Left forelimb (tissue), 1 donor: ENCODE measurements around the gene C4A.
"Not testable (repeated sequence)": the region's sequence is repeated elsewhere in the genome, so short reads cannot be mapped to it uniquely, and the experiment has no call there.

Source experiments
- DNase-seq: peaks from one replicate; pipeline ENCODE4 v3.0.0-alpha.2; 2018; ENCODE audit warnings: low spot score

The C4A gene

DNA sequence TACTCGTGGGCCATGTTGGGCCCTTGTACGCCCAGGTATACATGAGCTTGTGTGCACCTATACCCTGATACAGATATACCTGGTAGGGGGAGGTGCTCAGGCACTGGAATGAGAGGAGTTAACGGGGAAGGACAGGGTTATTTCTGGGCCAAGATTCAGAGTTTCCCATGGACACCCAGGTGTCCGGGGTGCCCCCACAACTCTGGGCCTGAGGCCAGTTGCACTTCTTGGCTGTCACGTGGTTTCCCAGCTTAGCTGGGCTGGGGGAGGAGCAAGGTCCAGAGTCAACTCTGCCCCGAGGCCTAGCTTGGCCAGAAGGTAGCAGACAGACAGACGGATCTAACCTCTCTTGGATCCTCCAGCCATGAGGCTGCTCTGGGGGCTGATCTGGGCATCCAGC is at the start of gene C4A:
Gene C4A, plus strand, starts transcription at position 314 of the 400 bp plus-strand sequence. Its CDS starts 51 bp downstream, at position 365.
- DNase-seq, result not testable (repeated sequence)

DNA sequence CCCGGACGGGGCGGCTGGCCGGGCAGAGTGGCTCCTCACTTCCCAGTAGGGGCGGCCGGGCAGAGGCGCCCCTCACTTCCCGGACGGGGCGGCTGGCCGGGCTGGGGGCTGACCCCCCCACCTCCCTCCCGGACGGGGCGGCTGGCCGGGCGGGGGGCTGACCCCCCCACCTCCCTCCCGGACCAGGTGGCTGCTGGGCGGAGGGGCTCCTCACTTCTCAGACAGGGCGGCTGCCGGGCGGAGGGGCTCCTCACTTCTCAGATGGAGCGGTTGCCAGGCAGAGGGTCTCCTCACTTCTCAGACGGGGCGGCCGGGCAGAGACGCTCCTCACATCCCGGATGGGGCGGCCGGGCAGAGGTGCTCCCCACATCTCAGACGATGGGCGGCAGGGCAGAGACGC is 49.7 kb upstream of the C4A start:
- not testable (repeated sequence) for DNase-seq

DNA sequence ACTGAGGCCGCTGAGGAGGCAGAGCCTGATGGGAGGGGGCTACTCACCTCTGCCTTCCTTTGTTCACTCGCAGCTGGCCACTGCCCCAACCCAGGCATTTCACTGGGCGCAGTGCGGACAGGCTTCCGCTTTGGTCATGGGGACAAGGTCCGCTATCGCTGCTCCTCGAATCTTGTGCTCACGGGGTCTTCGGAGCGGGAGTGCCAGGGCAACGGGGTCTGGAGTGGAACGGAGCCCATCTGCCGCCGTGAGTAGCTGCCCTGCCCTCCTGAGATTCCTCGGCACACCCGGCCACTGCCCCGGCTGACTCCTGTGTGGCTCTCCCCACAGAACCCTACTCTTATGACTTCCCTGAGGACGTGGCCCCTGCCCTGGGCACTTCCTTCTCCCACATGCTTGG is 48.3 kb upstream of the C4A start:
- DNase-seq, result no peak

DNA sequence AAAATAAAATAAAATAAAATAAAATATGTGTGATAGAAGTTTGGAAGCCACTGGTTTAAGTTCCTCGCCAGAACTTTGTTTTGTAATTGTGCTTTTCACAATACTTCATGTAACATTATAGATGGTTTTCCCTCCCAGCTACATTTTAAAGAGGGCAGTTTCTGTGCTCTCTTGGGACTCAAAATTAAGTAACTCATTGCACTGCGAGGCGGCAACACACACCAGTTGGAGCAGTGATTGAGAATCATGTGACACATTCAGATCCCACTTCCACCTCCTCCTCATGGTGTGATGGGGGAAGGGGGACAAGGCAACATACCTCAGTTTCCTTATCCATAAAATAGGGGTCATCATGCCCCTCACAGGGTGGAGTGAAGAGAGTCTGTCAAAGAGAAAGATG is 46.8 kb upstream of the C4A start:
- DNase-seq, result no peak

DNA sequence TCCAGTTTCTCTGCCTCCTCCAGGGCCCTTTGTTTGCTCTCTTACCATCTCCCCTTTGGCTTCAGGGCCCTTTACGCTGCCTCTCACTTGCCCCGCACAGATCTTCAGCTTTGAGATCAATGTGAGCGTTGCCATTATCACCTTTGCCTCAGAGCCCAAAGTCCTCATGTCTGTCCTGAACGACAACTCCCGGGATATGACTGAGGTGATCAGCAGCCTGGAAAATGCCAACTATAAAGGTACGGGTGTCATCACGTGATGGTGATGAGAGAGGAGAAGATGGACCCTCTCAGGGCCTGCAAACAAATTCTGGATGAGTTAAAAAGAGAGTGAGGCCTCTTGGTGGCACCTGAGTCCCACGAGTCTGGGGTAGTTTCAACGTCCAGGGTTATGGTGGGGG is 46.0 kb upstream of the C4A start:
- no peak for DNase-seq

DNA sequence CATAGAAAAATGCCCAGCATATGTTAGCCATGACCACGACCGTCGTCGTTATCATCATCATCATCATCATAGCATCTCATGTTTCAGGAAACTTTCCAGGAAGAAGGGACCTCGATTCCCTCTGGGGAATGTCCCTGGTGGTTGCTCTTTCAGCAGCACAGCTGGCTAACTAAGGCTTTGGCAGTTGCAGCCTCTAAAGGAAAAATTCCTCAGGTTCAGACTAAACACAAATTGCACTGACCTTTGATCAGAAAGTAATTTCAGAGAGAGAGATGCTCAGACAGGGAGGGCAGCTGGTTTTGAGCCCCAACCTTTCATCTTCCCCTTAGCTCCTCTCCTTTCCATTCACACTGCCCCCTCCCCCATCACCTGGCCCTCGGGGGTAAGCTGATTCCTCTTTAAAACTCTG is 41.6 kb upstream of the C4A start:
- no peak for DNase-seq

DNA sequence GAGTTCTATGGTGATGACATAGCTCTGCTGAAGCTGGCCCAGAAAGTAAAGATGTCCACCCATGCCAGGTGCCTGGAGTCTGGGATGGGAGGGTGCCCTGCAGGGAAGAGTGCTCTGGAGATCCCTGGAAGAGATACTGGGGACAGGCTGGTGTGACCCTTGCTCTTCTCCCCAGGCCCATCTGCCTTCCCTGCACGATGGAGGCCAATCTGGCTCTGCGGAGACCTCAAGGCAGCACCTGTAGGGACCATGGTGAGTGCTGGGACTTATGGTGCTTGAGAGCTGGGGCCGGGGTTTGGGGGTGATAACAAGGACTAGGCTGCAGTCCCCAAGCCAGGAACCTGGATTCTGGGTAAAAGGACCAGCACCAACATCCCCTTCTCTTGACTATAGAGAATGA is 38.1 kb upstream of the C4A start:
- no peak for DNase-seq

DNA sequence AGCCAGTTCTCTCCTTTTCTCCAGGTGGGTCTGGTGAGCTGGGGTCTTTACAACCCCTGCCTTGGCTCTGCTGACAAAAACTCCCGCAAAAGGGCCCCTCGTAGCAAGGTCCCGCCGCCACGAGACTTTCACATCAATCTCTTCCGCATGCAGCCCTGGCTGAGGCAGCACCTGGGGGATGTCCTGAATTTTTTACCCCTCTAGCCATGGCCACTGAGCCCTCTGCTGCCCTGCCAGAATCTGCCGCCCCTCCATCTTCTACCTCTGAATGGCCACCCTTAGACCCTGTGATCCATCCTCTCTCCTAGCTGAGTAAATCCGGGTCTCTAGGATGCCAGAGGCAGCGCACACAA is 36.7 kb upstream of the C4A start:
- DNase-seq, result no peak

DNA sequence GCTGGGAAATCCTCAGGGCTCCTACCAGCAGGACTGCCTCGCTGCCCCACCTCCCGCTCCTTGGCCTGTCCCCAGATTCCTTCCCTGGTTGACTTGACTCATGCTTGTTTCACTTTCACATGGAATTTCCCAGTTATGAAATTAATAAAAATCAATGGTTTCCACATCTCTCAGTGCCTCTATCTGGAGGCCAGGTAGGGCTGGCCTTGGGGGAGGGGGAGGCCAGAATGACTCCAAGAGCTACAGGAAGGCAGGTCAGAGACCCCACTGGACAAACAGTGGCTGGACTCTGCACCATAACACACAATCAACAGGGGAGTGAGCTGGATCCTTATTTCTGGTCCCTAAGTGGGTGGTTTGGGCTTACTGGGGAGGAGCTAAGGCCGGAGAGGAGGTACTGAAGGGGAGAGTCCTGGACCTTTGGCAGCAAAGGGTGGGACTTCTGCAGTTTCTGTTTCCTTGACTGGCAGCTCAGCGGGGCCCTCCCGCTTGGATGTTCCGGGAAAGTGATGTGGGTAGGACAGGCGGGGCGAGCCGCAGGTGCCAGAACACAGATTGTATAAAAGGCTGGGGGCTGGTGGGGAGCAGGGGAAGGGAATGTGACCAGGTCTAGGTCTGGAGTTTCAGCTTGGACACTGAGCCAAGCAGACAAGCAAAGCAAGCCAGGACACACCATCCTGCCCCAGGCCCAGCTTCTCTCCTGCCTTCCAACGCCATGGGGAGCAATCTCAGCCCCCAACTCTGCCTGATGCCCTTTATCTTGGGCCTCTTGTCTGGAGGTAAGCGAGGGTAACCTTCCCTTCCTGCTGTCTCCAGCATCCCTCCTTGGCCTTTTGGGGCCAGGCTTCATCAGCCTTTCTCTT is 36.1 kb upstream of the C4A start, which contains the start of gene CFB:
Gene CFB, plus strand, starts transcription at position 589 of the 863 bp plus-strand sequence. Its CDS starts 127 bp downstream, at position 716.
- no peak for DNase-seq

DNA sequence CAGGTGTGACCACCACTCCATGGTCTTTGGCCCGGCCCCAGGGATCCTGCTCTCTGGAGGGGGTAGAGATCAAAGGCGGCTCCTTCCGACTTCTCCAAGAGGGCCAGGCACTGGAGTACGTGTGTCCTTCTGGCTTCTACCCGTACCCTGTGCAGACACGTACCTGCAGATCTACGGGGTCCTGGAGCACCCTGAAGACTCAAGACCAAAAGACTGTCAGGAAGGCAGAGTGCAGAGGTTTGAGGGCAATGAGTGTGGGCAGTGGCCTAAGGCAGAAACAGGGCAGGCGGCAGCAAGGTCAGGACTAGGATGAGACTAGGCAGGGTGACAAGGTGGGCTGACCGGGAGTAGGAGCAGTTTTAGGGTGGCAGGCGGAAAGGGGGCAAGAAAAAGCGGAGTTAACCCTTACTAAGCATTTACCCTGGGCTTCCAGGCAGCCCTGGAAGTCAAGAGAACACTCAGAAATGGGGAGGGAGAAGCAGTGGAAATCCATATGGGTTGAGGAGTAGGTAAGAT is 35.4 kb upstream of the C4A start:
- no peak for DNase-seq

DNA sequence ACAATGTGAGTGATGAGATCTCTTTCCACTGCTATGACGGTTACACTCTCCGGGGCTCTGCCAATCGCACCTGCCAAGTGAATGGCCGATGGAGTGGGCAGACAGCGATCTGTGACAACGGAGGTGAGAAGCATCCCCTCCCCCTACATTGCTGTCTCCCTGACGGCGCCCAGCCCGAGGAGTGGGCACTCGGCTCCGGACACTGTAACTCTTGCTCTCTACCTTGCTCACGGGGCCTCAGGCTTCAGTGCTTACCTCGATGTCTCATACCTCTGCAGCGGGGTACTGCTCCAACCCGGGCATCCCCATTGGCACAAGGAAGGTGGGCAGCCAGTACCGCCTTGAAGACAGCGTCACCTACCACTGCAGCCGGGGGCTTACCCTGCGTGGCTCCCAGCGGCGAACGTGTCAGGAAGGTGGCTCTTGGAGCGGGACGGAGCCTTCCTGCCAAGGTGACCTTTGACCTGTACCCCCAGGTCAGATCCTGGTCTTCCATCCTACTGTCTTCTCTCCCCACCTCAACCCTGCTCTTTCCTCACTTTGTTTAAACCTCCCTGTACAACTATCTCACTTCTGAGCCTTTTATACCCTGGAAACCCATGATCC is 34.7 kb upstream of the C4A start:
- no peak for DNase-seq

DNA sequence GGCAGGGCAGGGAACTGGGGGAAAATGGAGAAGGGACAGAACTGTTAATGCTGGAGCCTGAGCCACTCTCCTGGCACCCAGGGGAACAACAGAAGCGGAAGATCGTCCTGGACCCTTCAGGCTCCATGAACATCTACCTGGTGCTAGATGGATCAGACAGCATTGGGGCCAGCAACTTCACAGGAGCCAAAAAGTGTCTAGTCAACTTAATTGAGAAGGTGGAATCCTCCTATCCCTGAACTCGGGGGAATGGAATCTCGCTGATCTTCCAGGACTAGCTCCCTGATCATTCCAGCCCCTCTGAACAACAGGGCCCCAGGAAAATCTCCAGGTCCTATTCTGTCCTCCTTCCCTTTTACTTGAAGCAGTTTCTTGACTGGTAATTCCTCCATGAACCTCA is 34.0 kb upstream of the C4A start:
- DNase-seq, result no peak

DNA sequence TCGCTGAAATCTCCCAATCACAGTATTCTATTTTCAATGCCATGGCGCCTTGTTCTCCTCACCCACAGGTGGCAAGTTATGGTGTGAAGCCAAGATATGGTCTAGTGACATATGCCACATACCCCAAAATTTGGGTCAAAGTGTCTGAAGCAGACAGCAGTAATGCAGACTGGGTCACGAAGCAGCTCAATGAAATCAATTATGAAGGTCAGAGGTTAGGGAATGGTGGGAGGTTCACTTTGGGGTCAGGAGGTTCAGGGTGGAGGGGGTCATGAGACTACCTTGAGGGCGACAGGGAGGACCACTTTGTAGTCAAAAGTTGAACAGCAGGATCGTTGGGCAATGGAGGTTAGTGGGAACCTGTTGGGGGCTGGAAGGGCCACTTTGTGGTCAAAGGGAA is 33.6 kb upstream of the C4A start:
- no peak for DNase-seq

DNA sequence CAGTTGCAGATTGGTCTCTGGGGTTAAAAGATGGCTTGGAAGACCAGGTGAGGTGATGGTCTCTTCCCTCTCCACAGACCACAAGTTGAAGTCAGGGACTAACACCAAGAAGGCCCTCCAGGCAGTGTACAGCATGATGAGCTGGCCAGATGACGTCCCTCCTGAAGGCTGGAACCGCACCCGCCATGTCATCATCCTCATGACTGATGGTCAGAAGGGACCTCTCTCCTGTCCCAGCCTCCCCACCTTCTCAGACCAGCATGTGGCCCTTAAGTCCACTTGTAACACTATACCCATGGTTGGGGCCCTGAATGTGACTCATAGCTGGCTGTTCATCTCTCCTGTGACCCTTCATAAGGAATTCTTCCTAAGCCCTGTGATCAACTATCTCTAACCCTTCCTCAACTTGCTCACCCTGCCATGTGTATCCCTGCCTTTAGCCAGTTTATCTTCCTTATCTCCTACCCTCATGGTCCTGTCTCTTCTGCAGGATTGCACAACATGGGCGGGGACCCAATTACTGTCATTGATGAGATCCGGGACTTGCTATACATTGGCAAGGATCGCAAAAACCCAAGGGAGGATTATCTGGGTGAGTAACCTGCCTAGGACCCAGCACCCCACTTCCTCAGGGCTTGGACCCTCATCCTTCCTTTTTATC is 33.0 kb upstream of the C4A start:
- DNase-seq, result no peak

DNA sequence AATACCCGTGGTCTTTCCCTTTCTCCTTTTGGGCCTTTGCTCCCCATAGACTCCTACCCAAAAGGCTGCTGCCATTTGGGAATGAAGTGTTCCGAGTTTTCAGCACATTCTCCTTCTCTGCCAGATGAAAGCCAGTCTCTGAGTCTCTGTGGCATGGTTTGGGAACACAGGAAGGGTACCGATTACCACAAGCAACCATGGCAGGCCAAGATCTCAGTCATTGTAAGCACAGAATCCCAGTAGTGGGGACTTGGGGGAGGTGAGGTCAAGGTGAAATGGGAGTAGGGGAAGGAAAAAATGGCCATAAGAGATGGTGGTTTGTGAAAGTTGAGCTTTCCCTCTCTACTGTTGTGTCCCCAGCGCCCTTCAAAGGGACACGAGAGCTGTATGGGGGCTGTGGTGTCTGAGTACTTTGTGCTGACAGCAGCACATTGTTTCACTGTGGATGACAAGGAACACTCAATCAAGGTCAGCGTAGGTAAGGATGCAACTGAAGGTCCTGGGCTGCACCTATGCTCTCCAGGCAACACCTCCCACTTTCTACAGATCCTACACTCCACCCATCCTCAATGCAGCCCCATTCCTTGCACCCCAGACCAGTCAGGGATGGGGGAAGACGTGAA is 31.8 kb upstream of the C4A start:
- DNase-seq, result no peak

DNA sequence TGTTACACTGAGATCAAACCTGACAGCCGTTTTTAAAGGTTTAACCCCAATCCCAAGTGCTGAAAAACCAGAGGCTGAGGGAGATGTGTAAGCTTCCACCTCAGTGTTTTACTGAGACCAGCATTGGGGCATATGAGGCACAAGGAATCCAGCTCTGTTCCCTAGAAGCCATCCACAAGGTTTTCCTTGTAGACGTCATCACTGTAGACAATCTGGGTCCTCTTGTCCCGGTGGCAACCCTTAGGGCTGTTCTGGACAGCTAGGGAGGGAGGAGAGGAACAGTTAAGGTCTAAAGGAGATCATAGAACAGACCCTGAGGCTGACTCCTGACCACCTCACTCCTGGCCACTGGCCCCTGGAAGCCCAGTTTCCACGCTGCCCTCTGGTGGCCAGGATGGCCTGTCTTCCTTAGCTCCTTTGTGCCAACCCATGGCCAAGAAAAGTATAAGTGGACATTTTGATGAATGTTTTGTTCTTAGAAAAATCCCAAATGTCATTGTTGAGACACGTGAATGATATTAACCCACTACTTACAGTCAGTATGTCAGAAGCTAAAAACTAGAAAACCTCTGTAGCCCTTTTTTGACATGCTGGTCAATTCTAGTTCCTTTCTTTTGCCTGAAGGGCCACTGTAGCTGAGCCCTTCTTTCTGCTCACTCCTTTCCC is 29.6 kb upstream of the C4A start:
- DNase-seq, result no peak

DNA sequence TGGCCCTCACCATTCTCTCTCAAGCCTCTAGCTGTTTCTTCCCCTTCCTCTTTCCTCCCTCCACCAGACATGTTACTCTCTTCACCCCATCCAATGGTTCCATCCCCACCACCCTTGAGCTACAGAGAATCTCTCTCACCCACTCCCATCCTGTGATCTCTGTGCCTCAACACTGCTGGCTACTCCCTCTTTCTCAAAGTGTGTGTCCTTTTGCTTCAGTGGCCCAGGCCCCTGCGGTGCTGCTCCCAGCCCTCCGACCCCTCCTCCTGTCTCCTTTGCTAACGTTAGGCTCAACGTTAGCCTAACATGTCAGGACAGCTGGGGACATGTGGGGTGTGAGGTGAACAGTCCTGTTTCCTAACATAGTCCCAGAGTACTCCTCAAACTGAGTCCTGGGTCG is 29.0 kb upstream of the C4A start:
- no peak for DNase-seq

DNA sequence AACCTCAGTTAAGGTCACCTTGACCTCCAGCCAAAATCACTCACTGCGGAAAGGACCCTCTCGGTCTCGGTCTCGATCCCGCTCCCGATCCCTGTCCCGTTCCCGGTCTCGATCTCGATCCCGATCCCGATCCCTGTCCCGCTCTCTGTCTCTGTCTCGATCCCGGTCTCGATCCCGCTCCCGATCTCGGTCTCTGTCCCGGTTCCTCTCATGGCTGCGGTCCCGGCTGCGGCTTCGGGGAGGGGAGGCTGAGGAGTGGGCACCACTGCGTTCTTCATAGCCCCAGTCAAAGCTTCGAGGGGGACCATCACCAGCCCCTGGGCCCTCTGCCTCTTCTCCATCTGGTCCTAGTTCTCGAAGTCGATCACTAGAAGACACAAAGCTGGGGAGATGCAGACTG is 27.3 kb upstream of the C4A start:
- no peak for DNase-seq

DNA sequence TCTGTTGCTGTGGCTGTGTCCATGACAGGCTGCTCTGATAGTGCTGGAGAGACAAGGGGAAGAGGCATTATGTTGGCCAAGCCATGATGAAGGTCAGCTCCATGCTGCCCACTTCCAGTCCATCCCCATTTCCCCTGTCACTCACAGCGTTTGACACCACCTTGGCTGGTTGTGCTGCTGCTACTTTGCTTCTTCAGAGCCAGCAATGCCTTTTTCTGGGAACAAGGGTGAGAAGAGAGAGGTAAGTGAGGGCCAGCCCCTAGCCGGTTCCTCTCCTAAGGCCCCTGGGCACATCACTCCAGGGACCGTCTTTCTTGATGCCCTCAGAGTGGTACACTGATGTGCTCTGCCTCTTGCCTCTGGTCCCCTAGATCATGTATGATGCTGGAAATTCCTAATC is 25.1 kb upstream of the C4A start:
- no peak for DNase-seq

DNA sequence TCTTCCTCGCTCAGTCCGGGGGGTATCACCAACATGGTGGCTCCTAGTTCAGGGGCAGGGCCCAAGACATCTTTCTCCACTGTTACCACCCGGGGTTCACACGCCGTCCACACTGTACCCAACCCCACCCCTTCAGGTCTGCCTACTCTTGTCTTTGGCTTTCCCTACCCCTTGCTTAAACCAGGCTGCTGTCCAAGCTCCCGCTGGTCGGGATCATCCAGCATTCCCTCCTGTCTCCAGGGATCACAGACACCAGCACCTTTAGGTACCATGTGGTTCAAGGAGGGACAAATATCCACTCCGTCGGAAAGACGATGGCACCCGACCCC is 23.5 kb upstream of the C4A start:
- no peak for DNase-seq

DNA sequence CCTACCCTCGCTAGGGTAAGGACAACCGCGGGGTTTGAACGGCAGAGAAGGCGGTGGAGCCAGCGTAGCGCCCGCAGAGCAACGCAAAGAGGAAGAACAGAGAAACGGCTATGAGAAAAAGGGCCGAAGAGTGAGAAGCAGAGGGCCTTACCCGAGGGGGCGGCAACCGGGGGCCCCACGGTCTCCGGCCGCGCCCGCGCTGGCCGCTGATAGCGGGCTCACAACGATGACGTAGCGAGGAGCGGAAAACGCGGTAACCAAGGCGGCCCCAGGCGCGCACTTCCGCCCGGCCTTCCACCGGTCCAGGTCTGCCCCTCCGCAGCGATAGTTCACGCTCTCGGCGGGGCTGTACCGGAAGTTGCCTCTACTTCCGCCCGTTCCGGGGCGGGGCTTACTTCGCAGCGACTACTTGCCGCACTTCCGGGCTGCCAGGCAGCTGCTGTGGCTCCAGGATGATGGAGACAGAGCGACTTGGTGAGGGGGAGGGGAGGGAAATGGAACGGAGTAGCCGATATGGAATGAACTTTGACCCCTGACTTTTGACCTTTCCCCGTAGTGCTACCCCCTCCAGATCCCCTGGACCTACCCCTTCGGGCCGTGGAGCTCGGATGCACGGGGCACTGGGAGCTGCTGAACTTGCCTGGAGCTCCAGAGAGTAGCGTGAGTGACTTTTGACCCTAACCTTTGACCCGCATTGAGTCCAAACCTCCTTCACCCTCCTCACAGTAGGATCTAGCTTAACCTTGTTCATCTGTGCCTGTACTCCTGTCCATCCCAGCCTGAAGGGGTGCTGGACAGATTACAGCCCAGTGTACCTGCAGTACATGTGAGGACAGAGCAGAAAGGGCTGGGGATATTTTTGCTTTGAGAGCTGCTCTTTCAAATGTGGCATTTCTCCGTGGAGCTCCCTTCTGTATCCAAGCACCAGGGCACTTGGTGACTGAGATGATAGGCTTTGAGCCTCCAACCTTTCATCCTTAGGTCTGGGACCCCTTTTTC is 22.8 kb upstream of the C4A start, which contains the start of the genes NELFE and SKIC2:
Gene NELFE, minus strand, starts transcription at position 231 of the 999 bp plus-strand sequence. CDS start 525 bp downstream, outside the sequence.
Gene SKIC2, plus strand, starts transcription at position 435 of the 999 bp plus-strand sequence. Its CDS starts 18 bp downstream, at position 453.
- peak; percentile 99 for DNase-seq
